Fibroblast of skin of right quadriceps (primary cell): Measurements from ENCODE around the gene CDC6.
A peak's percentile ranks its signal among the peaks of the same experiment; 100 is the strongest.

ENCODE experiments used
- DNase-seq: peaks from one replicate; pipeline ENCODE4 v3.0.0-alpha.2; 2013

The CDC6 gene

DNA sequence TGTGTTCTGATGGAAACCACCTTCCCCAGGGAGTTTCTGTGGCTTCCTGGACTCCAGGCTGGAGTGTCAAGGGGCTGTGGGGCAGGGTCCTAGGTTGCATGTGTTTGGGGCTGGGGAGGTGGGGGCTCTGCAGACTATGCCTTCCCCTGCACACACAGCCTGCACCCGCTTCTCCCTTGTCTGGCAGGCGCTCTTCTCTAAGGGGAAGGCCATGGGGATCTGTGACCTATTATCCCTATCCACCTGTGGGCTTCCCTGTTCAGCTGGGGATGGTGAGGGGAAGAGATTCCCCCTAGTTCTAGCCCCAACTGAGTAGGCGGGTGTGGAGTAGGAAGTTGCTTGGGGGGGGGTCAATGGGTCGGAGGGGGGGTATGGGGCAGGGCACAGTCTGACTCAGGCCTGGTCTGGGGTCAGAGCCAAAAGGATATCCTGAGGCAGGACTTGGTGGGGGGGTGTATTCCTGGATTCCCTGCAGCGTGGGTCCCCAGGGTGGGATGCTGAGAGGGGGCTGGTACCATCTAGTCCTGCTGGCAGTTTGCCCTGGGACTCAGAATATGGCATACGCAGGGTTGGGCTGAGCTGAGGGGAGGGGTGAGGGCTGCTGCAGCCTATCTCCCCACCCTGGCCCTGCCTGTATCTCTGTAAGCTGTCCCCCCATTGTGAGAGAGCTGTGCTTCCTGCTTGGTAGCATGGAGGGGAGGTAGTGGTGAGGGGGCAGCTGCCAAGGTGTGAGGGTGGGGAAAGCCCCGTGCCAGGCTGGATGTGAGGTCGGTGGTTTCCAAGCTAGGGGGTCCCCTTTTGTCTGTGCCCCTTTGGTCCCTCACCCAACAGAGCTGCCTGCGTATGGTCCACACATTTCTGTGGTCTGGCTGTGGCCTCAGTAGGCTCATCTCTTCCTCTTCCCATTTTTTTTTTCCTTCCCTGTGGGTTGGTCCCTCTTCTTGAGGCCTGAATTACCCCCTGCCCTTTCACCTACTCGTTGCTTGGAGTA lies 36.0 kb downstream of the CDC6 start:
- peak; percentile 73 for DNase-seq

- no peak for DNase-seq
Observed at GRCh38 chr17:40325156-40326013, 37.7 kb downstream of the CDC6 start.

DNA sequence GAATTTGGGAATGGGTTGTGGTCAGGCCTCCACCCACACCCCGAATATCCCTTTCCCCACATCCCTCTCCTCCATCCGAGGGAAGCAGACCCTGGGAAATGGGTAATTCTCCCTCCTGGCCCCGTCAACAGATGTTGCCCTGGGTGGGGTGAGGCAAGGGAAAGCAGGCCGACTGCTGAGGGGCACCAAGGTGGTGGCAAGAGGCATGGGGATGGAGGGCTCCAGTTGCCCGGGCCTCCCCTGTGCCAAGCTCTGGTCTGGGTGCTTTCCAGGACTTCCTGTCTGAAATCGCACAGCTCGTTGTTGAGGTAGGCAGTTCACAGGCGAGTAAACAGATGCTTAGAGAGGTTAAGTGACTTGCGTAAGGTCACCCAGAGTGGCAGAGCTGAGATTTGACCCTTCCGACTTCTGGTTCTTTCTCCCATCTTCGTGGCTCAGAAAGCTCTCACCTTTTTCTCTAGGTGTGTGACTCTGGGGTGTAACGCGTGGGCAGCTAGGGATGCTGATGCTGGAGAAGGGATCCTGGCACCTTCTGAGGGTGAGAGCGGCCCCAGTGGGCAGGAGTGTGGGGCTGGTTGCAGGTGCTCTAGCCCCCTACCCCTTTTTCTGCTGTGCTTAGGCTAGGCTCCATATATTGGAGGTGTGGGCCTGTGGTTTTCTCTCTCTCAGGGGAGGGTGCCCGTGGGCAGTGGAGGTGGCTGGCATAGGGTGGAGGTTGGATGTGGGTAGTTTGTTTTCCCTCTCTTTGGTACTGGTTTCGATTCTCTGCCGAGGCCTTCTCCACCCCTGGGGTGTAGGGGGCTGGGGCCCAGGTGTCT lies 38.5 kb downstream of the CDC6 start:
- no peak for DNase-seq

GRCh38 chr17:40326832-40327199 lies 39.1 kb downstream of the CDC6 start:
- no peak for DNase-seq

DNA sequence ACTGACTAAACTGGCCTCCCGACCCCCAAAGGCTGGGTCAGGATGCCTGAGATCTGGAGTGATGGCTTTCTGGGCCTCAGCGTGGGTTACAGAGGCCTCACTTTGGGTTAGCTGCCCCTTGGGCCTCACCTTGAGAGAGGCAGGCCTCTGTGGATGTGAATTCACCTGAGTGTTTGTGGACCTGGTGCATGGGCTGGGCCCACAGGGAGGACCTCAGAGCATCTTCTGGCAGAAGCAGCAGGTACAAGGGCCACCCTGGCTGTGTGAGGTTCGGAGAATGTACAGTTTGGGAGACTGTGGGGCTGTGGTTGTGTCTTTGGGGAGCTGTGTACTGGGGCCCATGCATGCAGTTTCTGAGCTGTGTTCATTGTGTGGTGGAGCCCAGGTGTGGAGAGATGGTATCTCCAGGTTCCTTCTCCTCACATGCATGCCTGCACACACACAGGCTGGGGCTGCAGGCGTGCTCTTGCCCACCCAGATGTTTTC lies 39.6 kb downstream of the CDC6 start:
- DNase-seq: no peak

DNA sequence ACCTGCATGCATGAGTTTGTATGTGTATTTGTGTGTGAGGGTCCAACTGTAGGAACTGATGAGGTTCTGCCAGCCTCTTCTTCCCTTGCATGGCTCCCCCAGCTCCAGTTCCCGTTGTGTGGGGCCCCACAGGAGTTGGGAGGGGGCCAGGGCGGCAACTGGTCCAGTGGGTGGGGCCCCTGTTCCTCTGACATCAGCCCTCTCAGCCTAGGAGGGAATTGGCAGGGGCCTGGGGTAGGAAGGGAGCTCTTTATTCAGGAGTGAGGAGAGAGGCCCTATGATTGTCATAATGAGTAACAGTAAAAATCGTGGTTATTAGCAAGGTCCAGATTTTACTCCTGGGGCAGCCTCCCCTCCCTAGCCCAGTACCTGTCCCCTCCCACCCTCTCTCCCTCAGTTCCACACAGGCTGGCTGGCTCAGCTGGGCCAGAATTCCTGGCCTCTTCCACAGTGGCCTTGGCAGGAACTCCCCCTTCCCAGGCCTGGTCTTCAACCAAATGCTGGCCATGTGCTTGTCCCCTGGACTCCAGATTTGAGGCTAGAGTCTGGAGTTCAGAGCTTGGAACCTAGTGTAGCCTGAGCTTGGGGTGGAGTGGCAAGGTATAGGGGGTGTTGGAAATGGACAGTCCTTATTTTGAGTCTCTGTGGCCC lies 40.2 kb downstream of the CDC6 start:
- DNase-seq: no peak

GRCh38 chr17:40328386-40328766 lies 40.7 kb downstream of the CDC6 start:
- peak; percentile 49 for DNase-seq

DNA sequence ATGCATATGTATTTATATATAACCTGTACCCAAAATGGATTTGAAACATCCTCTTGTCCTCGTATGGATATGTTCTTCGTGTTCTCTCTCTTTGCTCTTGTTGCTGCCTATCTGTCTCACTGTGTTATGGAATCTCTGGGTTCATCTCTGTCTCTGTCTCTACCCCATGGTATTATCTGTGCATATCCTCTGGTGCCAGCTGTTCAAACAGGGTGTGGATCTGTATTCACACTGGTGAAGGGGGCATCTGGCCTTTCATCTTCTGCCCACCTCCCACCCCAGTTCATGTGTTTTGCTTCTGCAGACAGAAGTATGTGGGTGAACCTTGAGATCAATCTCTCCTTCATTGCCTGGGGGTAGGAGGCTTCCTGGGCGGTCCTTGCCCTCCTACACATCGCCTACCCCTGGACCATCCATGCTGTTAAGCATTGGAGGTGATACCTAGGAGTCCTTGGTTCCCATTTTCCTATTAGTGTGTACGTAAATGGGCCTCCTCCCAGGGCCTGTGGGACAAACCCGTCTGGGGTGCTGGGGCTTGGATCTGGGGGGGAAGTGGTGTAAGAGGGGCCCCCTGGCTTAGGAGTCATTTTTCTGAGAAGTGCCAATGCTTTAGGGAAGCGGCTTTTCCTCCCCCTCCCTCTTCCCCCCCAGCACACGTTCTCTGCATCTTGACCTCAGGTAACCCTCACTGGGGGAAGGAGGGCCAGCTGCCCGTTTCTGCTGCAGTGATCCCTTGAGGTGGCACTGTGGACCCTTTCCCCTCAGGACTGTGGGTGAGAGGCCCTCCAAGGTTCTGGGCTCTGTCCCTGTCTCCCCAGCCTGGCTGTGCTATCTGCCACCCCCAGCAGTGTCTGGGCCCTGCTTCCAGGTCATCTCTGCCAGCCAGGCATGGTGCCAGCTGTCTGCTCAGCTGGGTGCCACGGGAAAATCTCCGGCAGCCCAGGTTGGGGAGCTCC lies 42.4 kb downstream of the CDC6 start:
- DNase-seq: no peak

DNA sequence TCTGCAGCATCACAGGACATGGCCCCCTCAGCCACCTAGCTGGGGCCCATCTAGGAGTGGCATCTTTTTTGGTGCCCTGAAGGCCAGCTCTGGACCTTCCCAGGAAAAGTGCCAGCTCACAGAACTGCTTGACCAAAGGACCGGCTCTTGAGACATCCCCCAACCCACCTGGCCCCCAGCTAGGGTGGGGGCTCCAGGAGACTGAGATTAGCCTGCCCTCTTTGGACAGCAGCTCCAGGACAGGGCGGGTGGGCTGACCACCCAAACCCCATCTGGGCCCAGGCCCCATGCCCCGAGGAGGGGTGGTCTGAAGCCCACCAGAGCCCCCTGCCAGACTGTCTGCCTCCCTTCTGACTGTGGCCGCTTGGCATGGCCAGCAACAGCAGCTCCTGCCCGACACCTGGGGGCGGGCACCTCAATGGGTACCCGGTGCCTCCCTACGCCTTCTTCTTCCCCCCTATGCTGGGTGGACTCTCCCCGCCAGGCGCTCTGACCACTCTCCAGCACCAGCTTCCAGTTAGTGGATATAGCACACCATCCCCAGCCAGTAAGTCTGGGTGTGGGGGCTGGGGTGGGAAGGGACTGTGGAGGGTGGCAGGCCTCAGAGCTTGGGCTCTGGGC lies 43.3 kb downstream of the CDC6 start:
- no peak for DNase-seq

GRCh38 chr17:40331743-40332641 lies 44.3 kb downstream of the CDC6 start:
- no peak for DNase-seq

DNA sequence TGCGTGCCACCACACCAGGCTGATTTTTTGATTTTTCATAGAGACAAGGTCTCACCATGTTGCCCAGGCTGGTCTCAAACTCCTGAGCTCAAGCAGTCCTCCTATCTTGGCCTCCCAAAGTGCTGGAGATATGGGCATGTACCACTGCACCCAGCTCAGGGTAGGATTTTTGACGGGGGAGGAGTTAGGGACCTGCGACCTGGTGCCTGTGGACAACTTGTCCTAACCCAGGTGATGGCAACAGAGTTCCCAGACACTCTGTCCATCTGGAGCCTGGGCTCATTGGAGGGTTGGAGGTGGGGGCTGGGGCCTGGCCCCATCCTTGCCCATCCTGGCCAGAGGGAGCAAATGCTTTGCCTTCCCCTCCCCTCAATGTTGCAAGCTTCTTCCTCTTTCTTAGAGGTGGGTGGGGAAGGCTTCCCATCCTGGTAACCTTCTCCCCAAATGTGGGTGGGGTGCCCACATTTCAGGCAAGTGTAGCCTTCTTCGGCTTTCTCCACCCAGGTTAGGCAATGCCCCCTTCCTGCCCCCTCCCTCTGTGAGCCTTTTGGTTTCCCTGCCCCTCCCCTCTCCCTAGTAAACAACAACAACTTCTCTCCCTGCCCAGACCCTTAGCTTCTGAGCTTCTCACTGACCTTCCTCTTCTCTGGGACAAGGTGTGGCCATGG lies 46.2 kb downstream of the CDC6 start:
- no peak for DNase-seq

DNA sequence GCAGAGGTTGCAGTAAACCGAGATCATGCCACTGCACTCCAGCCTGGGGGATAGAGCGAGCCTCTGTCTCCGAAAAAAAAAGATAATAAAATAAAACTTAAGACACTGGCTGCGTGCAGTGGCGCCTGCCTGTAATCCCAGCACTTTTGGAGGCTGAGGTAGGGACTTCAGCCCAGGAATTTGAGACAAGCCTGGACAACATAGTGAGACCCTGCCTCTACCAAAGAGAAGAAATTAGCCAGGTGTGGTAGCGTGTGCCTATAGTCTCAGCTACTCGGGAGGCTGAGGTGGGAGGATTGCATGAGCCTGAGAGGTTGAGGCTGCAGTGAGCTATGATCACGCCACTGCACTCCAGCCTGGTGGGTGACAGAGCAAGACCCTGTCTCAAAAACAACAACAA lies 47.9 kb downstream of the CDC6 start:
- DNase-seq: no peak

- DNase-seq: no peak
Observed at GRCh38 chr17:40337351-40337750, 49.7 kb downstream of the CDC6 start.

GRCh38 chr17:40338058-40338457 lies 50.4 kb downstream of the CDC6 start:
- no peak for DNase-seq

DNA sequence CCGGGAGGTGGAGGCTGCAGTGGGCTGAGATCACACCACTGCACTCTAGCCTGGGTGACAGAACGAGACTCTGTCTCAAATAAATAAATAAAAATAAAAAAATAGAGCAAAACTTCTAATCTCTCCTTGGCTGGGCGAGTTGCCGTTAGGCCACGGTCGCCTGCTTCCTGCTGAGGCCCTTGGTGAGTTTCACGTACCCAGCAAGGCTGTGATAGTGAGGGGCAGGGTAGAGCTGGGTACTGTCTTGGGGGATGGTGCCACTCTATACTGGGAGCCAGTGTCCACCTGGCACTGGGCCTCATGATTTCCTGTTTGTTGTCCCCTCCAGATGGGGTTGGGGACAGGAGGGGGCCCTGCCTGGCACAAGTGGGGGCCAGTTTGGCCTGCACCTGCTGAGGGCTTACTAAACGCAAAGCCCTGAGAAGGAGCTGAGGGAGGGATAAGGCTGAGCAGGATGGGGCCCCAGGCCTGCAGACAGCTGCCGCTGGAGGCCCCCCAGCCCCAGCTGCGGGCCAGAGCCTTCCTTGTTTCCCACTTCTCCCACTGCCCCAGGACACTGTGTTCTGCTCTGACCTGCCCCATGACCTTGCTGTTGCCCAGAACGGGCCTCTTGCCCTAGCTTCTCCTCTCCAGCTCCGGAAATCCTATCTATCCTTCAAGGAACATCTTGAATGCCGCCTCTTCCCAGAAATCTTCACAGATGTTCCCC lies 51.4 kb downstream of the CDC6 start:
- no peak for DNase-seq

- DNase-seq: no peak
Observed at GRCh38 chr17:40340327-40340726, 52.6 kb downstream of the CDC6 start.

DNA sequence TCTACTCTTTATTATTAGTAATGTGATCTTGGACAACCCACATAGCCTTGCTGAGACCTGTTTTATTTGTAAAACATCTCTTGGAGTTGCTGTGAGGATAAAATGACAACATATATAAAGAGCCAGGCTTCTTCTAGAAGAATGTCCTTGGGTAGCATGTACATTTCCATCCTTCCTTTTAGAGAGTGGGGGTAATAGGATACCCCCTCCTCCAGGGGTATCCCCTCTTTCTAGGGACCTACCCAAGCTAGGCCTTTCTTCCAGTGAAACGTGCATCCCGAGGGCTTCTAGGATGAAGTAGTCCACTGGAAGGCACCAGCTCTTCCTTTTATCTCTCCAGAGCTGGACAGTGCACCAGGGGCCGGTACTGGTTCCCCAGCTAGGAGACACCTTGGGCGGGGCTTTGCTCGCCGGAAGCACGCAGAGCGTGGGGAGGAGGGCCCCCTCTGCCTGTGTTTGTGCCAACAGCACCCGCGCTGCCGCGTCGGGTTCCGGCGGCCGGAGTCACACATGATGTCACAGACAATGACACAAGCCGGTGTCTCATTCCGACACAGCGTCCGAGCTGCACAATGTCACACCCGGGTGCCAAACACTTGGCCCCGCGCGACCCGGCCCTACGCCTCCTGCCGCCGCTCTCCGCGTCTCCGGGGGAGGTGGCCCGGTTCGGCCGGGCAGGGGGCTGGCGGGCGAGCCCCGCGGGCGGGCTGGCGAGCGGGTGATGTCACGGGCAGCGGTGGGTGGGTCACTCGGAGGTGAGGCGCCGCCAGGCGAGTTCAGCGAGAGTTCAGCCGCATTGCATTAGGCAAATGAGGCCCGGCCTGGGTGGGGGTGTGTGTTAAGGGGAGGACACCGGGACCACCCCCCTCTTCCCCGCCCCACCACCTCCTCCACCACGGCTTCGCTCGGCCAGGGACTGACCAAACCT lies 53.5 kb downstream of the CDC6 start:
- peak; percentile 57 for DNase-seq
